Measurements from ENCODE around the gene CFAP54.
"Not testable (repeated sequence)": the region's sequence is repeated elsewhere in the genome, so short reads cannot be mapped to it uniquely, and the experiment has no call there.

Gene CFAP54

DNA sequence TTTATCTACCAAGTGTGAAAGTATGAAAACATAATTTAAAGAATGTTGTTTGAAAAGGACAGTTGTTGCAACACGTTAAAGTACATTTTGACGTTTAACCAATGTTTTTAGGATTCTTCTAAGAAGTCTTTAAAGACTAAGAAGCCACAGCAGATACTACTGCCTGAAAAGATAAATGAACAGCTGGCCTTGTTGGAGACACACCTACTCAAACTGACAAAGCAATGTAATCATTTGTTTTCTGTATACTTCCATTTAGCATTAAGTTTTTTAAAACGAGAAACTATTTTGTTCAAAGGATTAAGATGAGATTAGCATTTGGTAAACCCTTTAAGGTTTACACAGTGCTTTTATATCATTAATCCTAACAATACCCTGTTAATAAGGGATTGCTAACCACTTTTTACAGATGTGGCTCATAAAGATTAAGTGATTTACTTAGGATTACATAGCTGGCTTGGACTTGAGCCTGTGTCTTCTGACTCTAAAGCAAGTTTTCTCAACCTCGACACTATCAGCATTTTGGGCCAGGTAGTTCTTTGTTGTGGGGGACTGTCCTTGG lies 134.4 kb downstream of the CFAP54 start:
- no peak for DNase-seq (ENCODE audit: low read depth, low spot score)

DNA sequence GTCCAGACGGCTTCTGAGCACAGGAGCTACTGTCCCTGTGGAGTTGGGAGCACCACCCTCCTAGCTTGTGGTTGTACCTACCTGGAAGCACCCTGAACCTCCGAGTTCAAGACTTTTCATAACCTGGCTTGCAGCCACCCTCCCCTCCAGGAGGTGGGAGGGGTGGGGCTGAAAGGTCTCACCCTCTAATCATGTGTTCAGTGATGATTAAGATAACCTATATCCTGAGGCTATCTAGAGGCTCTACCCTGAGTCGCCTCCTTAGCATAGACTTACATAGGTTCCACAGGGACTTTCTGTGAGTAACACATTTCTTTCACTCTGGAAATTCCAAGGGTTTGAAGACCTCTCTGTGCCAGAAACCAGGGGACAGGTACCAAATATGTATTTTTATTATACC lies 146.5 kb downstream of the CFAP54 start:
- DNase-seq (ENCODE audit: low read depth, low spot score), result no peak

DNA sequence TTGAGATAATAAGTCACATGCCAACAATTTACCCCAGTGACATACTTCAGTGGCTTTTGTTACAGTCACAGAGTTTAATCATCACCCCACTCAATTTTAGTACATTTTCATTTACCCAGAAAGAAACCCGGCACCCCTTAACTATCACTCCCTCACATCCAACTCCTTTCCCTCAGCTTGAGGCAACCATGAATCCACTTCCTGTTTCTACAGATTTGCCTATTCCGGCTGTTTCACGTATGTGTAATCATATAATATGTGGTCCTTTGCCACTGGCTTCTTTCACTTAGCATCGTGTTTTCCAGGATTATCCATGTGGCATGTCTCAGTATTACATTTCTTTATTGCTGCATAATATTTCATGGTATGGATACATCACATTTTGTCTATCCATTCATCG lies 147.5 kb downstream of the CFAP54 start:
- DNase-seq (ENCODE audit: low read depth, low spot score), result no peak

DNA sequence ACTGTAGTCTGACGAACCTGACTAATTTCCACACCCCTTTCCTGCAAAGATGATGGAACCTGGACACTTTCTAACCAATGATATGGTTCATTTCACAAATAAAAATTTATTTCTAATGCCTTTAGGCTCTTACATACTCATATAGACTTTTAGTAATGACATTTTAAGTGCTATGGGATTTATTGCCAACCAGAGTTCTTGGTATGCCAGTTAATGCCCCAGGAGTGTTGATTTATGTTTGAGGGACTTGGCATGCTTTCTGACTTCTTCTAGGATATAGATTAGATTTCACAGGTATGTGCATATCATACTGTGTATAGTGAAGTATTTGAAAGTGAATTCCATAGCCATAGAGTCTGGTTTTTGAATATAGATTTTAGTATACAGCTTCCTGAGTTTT lies 159.5 kb downstream of the CFAP54 start:
- DNase-seq (ENCODE audit: low read depth, low spot score), result no peak

DNA sequence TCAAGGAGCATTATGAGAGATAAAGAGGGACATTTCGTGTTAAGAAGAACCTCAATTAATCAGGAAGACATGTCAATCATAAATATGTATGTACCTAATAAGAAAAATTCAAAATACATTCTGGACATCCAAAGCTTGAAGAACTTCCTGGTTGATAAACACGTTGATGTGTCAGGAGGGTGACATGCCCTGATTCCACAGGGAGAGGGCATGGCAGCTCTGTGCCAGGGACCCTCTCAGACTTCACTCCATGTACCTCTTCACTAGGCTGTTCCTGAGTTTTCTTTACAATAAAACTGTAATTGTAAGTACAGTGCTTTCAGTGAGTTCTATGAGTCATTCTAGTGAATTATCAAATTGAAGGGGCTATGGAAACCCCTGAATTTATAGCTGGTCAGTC lies 163.5 kb downstream of the CFAP54 start:
- DNase-seq (ENCODE audit: low read depth, low spot score), result no peak

DNA sequence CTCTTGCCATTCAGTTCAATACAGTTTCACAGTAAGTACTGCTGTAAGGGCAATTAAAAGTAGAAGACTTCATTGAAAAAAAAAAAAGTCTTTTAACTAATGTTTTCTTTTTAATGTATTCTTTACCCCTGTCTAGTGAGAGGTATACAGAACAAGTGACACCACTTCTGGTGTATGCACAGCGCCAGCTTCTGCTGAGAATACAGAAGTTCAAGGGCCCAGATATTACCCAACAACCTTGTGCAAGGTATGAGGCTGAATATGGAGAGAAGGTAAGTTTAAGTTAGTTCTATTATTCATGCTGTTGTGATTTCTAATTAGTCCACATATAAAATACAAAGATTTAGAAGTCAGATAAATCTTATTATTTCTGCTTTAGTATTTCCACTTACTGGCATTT lies 168.7 kb downstream of the CFAP54 start:
- DNase-seq (ENCODE audit: low read depth, low spot score), result no peak

DNA sequence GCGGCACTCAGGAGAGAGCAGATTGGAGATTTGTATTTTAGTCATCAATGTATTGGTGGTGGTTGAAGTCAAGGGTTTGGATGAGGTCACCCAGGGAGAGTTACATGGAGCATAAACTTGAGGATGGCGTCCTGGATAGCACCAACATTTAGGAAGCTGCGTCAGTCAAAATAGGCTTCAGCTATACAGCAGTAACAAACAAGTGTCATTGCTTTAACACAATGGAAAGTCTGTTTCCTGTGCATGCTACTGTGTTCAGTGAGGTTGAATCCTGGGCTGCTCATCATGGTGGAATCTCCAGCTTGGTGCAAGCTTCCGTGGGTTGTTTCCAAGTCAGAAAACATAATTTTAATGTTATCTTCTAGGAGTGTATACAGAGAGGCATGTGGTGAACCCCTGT lies 180.4 kb downstream of the CFAP54 start:
- no peak for DNase-seq (ENCODE audit: low read depth, low spot score)

DNA sequence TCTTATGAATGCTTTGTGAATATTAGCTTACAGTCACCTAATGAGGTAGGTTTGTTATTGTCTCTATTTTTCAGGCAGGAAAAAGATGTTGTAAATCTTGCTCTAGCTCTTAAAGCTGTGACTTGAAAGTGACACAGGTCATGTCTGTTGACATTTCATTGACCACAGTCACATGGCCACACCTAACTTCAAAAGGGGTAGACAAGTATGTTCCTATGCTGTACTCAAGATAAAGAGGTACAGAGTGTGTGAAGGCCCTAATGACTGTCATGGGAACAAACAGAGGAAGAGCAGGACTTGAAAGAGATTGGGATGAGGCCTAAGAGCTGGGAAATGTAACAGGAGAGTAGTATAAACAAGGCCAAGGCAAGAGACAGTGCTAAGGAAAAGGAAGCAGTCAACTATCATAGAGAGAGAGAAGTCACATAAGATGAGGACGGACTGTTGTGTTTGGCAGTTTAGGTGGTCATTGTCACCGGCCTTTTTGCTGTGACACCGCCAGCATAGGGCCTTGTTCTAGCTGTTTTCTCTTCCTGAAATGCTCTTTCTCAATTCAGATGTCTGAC lies 181.0 kb downstream of the CFAP54 start:
- DNase-seq (ENCODE audit: low read depth, low spot score), result no peak

DNA sequence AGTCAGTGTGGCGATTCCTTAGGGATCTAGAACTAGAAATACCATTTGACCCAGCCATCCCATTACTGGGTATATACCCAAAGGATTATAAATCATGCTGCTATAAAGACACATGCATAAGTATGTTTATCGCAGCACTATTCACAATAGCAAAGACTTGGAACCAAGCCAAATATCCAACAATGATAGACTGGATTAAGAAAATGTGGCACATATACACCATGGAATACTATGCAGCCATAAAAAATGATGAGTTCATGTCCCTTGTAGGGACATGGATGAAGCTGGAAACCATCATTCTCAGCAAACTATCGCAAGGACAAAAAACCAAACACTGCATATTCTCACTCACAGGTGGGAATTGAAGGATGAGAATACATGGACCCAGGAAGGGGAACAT lies 186.1 kb downstream of the CFAP54 start:
- not testable (repeated sequence) for DNase-seq (ENCODE audit: low read depth, low spot score)

DNA sequence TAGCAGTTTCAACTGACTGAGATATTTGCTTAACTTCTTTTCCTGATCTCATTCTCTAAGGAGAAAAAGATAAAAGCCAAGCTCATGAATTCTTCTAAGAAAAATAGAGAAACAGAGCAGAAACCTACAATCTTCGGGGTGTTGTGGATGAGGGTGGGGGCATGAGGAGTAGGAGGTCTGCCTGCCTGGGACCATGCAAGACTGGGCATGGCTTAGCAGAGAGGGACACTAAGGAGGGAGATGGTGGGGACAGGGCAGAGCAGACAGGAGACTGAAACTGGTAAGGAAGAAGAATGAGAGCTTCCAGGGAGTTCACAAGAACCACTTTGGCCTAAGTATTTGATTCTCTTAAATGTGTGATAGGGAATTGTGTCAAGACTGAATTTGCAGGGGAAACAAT lies 188.0 kb downstream of the CFAP54 start:
- DNase-seq (ENCODE audit: low read depth, low spot score), result no peak

DNA sequence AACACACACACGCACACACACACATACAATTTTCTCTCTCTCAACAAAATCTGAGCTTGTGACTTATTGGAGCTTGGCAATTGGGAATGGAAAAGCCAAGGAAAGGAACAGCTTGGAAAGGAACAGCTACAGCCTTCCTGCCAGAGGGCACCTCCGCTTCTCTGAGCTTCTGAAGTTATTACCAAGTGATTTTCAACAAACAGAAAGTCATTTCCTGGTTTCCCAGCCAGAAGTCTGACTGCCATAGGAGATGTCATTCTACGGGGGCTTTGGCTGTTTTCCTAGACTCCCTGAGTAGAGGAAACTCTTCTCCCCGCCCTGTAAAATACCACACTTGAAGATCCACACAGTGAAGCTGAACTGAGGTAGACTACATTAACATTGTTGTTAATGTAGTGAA lies 198.3 kb downstream of the CFAP54 start:
- no peak for DNase-seq (ENCODE audit: low read depth, low spot score)

DNA sequence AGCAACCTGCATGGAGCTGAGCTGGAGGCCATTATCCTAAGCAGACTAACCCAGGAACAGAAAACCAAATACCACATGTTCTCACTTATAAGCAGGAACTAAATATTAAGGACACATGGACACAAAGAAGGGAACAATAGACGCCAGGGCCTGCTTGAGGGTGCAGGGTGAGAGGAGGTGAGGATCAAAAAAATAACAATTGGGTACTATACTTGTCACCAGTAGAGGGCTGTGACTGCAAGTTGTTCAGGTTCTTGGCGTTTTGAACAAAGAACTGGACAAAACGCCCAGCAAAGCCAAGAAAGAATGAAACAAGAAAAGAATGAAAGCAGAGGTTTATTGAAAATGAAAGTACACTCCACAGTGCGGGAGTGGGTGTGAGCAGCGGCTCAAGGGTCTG lies 209.1 kb downstream of the CFAP54 start:
- DNase-seq (ENCODE audit: low read depth, low spot score), result no peak

DNA sequence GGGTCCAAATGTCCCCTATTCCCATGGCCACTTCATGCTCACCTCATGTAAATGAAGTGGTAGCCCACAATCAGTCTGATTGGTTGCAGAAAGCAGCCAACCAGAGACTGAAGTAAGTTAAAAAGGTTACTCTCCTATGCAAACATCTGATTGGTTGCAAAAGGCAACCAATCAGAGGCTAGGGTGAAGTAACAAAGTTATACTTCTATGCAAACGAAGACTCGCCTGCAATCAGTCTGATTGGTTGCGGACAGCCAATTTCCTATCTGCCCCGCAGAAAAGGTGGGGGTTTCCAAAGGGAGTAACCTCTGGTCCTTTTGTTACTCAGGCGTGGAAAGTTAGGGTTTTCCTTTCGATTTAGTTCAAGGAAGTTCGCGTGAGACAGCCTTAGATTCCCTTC lies 209.6 kb downstream of the CFAP54 start:
- no peak for DNase-seq (ENCODE audit: low read depth, low spot score)

DNA sequence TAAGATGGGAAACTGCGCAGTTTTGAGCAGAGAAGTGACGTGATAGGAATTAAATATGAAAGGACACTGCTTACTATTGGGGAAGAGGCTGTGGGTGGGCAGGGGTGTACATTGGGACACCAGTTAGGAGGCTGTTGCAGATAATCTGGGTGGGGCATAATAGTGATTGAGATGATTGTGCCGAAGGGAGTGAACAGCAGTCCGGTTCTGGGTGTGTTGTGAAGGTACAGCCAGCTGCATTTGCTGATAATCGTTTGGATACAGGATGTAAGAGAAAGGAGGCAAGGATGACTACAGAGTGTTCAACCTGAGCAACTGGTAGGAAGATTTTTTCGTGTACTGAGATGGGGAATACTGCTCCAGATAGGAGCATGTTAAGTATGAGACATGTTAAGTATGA lies 212.5 kb downstream of the CFAP54 start:
- DNase-seq (ENCODE audit: low read depth, low spot score), result no peak

DNA sequence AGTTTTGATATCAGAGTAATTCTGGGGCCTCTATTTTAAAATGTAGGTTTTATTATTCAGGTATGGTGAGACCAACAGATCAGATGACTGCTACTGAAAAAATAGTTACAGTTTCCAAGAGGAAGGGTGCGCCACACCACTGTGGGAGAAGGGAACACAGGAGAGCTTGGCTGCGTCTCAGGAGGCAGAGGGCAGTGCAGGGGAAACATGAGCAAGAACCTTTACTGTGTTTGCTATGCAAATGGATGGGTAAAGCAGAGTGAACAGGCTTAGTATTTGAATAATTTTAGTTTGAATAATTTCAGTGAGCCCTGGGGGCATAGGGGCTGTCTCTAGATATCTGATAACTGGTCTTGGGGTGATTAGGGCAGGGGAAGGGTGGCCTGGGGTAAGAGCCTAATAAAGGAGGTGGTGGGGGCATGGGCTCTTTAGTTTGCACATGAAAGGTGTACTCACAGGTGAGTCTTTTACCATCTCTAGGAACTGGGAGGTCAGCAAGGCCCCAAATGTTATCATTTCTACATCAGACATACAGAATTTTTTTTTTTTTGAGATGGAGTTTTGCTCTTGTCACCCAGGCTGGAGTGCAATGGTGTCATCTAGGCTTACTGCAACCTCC lies 220.9 kb downstream of the CFAP54 start:
- DNase-seq (ENCODE audit: low read depth, low spot score), result no peak

DNA sequence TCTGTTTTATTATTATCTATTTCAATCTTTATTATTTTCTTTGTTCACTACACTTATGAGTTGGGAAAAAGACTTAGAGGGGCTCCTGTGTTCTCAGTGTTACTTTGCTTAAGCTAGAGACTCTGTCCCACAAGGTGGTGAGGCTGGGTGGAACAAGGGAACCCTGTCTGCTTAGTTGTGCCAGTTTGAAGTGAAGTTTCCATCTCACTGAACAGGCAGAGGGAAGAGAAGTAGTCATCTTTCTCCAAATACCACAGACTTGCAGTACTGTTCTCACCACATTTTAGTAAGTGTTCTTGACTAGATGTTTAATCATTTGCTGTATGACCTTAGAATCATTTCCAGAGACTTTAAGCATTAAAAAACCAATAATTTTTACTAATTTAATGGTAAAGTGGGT lies 222.0 kb downstream of the CFAP54 start:
- DNase-seq (ENCODE audit: low read depth, low spot score), result no peak

DNA sequence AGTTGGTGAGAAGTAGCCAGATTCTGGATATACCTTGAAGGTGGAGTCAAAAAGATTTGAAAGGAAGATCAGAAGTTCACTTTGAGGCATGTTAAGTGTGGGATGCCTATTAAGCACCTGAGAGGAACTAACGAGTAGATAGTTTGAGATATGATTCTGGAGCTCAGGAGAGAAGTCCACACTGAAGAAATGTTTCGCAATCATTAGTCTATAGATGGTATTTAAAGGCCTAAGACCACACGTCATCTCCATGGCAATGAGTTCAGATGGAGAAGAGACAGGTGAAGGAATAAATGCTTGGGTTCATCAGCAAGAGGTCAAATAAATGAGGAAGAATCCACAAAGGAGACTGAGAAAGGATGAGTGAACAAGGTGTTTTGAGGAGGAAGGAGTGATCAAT lies 224.8 kb downstream of the CFAP54 start:
- DNase-seq (ENCODE audit: low read depth, low spot score), result no peak

DNA sequence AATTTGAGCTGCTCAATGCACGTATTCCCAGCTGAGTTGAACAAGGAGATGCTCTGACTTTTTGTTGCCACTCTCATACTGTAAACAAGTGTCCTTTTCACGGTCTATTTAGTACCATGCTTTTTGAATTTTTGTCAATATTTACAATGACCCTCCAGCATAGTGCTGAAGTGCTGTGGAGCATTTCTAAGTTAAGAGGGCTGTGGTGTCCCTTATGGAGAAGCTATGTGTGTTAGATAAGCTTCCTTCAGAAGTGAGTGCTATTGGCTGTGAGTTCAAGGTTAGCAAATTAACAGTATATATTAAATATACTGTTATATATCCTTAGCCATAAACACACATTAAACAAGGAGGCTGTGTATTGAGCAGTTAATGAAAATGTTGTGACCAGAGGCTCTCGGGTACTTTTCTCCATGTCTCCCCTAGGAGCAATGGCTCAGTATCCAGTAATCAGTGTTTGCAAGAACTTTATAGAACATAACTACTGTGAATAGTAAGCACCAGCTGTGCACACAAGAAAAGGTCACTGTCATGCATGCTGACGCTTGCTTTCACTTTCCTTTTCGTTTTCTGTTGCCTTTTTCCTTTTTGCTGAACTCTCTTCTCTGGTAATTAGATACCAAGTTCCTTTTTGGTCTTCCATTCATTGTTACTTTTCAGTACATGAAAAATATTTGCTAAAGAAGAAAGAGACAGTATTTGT lies 230.4 kb downstream of the CFAP54 start:
- DNase-seq (ENCODE audit: low read depth, low spot score), result no peak

DNA sequence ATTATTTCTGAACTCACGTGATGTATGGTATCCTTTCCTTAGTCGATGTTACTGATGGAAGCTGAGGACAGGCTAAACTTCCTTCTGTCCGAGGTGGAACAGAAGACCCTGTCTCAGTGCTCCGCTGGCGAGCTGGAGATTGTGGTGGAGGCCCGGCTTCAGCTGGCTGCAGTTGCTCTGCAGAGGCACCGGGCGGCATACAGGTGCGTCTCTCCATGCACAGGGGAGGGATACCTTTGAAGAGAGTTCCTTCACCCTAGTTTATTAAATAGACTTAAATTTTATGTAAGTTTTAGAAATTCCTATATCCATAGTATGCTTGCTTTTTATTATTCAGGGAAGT lies 231.0 kb downstream of the CFAP54 start:
- DNase-seq (ENCODE audit: low read depth, low spot score), result no peak

DNA sequence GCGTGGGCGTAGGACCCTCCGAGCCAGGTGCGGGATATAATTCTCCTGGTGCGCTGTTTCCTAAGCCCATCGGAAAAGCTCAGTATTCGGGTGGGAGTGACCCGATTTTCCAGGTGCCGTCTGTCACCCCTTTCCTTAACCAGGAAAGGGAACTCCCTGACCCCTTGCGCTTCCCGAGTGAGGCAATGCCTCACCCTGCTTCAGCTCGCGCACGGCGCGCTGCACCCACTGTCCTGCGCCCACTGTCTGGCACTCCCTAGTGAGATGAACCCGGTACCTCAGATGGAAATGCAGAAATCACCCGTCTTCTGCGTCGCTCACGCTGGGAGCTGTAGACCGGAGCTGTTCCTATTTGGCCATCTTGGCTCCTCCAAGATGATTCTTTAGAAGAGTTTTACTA lies 240.1 kb downstream of the CFAP54 start:
- not testable (repeated sequence) for DNase-seq (ENCODE audit: low read depth, low spot score)

DNA sequence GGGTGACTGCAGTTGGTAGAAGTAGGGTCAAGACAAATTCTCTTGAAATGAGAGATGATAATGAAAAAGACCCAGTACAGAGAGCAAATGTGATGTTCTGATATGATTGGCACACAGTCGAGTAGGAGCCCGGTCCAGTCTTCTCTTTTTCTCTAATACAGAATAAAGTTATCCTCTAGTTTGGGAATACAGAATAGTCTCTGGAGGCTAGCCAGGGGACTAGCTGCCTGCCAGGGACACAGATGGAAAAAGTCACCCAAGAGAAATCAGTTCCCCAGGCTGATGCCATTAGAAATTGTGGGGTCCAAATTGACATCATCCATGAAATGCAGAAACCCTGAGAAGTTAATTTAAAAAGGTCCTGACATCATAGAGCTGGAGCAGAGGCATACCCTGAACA lies 240.5 kb downstream of the CFAP54 start:
- DNase-seq (ENCODE audit: low read depth, low spot score), result no peak

DNA sequence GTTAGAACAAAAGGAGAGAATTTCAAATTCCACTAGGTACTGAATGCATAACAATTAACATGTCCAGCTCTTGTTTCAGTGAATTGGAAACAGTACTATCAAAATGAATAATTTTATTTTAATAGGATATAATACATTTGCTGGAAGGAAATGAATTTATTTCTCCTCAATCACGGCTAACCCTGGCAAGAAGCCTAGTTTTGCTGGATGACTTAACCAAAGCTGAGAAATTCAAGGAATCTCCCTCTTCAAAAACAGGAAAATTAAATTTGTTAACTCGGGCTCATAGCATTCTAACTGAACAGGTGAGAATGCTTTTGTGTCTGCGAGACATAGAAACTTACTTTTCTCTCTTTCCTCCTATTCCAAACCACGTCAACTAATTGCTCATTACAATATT lies 254.2 kb downstream of the CFAP54 start:
- DNase-seq (ENCODE audit: low read depth, low spot score), result no peak

DNA sequence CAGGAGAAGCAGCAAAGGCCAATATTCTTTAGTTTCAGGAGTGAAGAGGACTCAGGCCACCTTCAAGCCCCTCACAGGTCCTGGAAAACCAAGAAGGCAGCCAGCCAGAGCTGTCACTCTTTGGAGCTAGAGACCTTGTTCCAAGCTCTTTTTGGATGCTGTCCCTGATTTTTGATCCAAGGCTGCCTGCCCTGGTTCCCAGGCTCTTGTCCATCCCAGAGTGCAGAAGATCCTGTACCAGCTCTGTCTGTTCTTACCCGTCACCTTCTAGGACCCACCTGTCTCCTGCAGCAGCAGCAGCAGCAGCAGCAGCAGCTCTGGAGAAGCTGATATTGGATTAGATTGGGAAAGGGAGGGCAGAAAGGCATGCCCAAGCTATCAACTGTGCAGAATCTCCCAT lies 260.6 kb downstream of the CFAP54 start:
- DNase-seq (ENCODE audit: low read depth, low spot score), result no peak
